GM12891 (cell line): ENCODE results near the gene GAL3ST1.

Source experiments
- PAX5 ChIP-seq: IDR thresholded peaks from 2 replicates; pipeline ENCODE4 v1.6.1; 2011; ENCODE audit warnings: low read length, moderate library complexity, mild to moderate bottlenecking; ENCODE audit not compliant: insufficient read depth, severe bottlenecking
- POLR2A ChIP-seq: IDR thresholded peaks from 2 replicates; pipeline ENCODE4 v1.6.1; 2011; ENCODE audit warnings: low read depth, low read length, control low read depth
- POLR2AphosphoS5 ChIP-seq: IDR thresholded peaks from 2 replicates; pipeline ENCODE4 v1.6.1; 2011; ENCODE audit warnings: low read depth, low read length, control low read depth
- POU2F2 ChIP-seq: IDR thresholded peaks from 2 replicates; pipeline ENCODE4 v1.6.1; 2011; ENCODE audit warnings: low read depth, mild to moderate bottlenecking, control low read depth, low read length, moderate library complexity
- SPI1 ChIP-seq: IDR thresholded peaks from 2 replicates; pipeline ENCODE4 v1.6.1; 2011; ENCODE audit warnings: low read depth, low read length, control low read depth
- TAF1 ChIP-seq: IDR thresholded peaks from 2 replicates; pipeline ENCODE4 v1.6.1; 2011; ENCODE audit warnings: low read depth, low read length, control low read depth

GRCh38 chr22:30596199-30596598 lies 21.7 kb upstream of the GAL3ST1 start:
- no peak for TF ChIP-seq POLR2A
- TF ChIP-seq TAF1 = no peak
- TF ChIP-seq SPI1 = no peak
- no peak for TF ChIP-seq POLR2AphosphoS5
- no peak for TF ChIP-seq PAX5
- TF ChIP-seq POU2F2 = no peak
